Gastrocnemius medialis (tissue), 4 donors: ENCODE measurements around the gene HNRNPF. TPM values are rescaled to one million over a fixed set of nuclear protein-coding genes. Genes with fewer than 3 reads are reported as not detected.
A peak's percentile ranks its signal among the peaks of the same experiment; 100 is the strongest.
"Not testable (repeated sequence)": the region's sequence is repeated elsewhere in the genome, so short reads cannot be mapped to it uniquely, and the experiment has no call there.

ENCODE experiments used
- ATAC-seq, 2 donors: fragments of 150-250 bp; one replicate each; pipeline ENCODE4 v1.9.1; 2016
- DNase-seq, 2 donors: peaks; one replicate each; pipeline ENCODE4 v3.0.0-alpha.2; 2019
- H3K27ac ChIP-seq, 4 donors: fragments of 200-600 bp; sonication (generic); 1 replicate in 1 of 4; 2 replicates in 3 of 4; pipeline ENCODE4 v1.5.1; 2016 to 2018; ENCODE audit warnings: mild to moderate bottlenecking in 2 of 4, moderate library complexity in 1 of 4
- H3K27me3 ChIP-seq, 3 donors: fragments of 200-600 bp; sonication (generic) in 2 of 3; 1 replicate in 1 of 3; 2 replicates in 2 of 3; pipeline versions ENCODE4 v1.5.1 to v1.6.0; 2016 to 2019; ENCODE audit warnings: mild to moderate bottlenecking in 1 of 3, moderate library complexity in 1 of 3
- H3K36me3 ChIP-seq, 2 donors: fragments of 200-600 bp; sonication (generic) in 1 of 2; one replicate each; pipeline ENCODE4 v1.5.1; 2017 to 2018
- H3K4me1 ChIP-seq, 2 donors: fragments of 200-600 bp; sonication (generic) in 1 of 2; one replicate each; pipeline ENCODE4 v1.5.1; 2016 to 2017; ENCODE audit warnings: mild to moderate bottlenecking in 2 of 2
- H3K4me3 ChIP-seq, 4 donors: fragments of 200-600 bp; sonication (generic) in 3 of 4; 1 replicate in 1 of 4; 2 replicates in 3 of 4; pipeline ENCODE4 v1.5.1; 2016 to 2019; ENCODE audit warnings: mild to moderate bottlenecking in 2 of 4
- H3K9me3 ChIP-seq, 3 donors: fragments of 200-600 bp; sonication (generic) in 2 of 3; 1 replicate in 1 of 3; 2 replicates in 2 of 3; pipeline ENCODE4 v1.5.1; 2016 to 2019
- POLR2A ChIP-seq, 2 donors: fragments of 450-650 bp; IDR thresholded peaks; one replicate each; pipeline ENCODE4 v1.6.1; 2017; ENCODE audit warnings: antibody characterized with exemption in 2 of 2, mild to moderate bottlenecking in 2 of 2, moderate library complexity in 2 of 2
- in situ Hi-C, 4 donors: fragments of 200-750 bp; cut with MboI; loops; one replicate each; pipeline versions ENCODE4 v1.15.0 to v1.8.0; 2017; ENCODE audit warnings: low sequenced_read_pairs in 4 of 4
- intact Hi-C: fragments of 100-400 bp; cut with DNase I; formaldehyde crosslinking; loops from one replicate; pipeline ENCODE4 v1.15.1; 2023; ENCODE audit warnings: low total_unique reads
- total RNA-seq, 4 donors: library from RNA; depleted of rRNA; stranded (reverse); fragments of >200 nt; gene quantifications; one replicate each; pipeline versions ENCODE4 v1.1.0 to v1.2.3, GENCODE V29; 2016
- TF ChIP-seq, protein P1 (sequence below), 5 experiments: fragments of 450-650 bp in 3 of 5; fragments of 200-600 bp in 2 of 5; sonication (generic) in 2 of 5; IDR thresholded peaks in 4 of 5; conservative IDR thresholded peaks in 1 of 5; 1 replicate in 4 of 5; 2 replicates in 1 of 5; pipeline ENCODE4 v1.5.1; 2016 to 2019; ENCODE audit warnings: antibody characterized with exemption in 5 of 5, mild to moderate bottlenecking in 3 of 5, moderate library complexity in 3 of 5

The HNRNPF gene
- total RNA-seq, 4 donors from 2014 or later, result 69.2 to 111 (median 90.6) TPM

DNA sequence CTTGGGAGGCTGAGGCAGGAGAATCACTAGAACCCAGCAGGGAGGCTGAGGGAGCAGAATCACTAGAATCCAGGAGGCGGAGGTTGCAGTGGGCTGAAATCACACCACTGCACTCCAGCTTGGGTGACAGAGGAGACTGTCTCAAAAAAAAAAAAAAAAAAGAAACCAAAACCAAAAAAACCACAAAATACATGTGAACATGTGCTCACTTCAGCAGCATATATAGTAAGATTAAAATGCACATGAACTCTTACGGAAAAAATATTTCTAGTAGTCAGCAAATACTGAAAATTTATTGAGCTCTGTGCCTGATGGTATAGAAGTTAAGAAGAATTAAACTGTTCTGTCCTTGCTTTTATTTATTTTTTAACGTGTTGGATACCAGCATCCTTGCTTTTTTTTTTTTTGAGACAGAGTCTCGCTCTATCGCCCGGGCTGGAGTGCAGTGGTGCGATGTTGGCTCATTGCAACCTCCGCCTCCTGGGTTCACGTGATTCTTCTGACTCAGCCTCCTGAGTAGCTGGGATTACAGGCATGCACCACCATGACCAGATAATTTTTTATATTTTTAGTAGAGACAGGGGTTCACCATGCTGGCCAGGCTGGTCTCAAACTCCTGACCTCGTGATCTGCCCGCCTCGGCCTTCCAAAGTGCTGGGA, 18.3 kb upstream of the HNRNPF start:
- TF ChIP-seq, protein P1, sequence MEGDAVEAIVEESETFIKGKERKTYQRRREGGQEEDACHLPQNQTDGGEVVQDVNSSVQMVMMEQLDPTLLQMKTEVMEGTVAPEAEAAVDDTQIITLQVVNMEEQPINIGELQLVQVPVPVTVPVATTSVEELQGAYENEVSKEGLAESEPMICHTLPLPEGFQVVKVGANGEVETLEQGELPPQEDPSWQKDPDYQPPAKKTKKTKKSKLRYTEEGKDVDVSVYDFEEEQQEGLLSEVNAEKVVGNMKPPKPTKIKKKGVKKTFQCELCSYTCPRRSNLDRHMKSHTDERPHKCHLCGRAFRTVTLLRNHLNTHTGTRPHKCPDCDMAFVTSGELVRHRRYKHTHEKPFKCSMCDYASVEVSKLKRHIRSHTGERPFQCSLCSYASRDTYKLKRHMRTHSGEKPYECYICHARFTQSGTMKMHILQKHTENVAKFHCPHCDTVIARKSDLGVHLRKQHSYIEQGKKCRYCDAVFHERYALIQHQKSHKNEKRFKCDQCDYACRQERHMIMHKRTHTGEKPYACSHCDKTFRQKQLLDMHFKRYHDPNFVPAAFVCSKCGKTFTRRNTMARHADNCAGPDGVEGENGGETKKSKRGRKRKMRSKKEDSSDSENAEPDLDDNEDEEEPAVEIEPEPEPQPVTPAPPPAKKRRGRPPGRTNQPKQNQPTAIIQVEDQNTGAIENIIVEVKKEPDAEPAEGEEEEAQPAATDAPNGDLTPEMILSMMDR (IDR thresholded peaks at IDR 0.05 in 4 of 5, conservative IDR thresholded peaks at IDR 0.05 in 1 of 5), result no peak
- no peak for TF ChIP-seq POLR2A (IDR thresholded peaks at IDR 0.05)
- Histone ChIP-seq H3K27me3 (no peaks in the 10 kb centered on the region), H3K27ac (no peak overlapping the region), H3K4me3 (no peak overlapping the region), H3K36me3 (no peaks in the 10 kb centered on the region), H3K9me3 (no peaks in the 10 kb centered on the region), H3K4me1 (no peaks in the 10 kb centered on the region)
- DNase-seq (no peak), ATAC-seq (no peak)
- in situ Hi-C loops (no loop called here), intact Hi-C loops (no loop called here)

DNA sequence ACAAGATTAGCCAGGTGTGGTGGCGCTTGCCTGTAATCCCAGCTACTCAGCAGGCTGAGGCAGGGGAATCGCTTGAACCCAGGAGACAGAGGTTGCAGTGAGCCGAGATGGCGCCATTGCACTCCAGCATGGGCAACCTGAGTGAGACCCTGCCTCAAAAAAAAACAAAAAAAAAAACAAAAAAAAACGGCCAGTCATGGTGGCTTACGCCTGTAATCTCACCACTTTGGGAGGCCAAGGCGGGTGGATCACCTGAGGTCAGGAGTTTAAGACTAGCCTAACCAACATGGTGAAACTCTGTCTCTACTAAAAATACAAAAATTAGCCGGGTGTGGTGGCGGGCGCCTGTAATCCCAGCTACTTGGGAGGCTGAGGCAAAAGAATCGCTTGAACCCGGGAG, 17.5 kb upstream of the HNRNPF start:
- H3K4me1 ChIP-seq, in situ Hi-C loops, H3K36me3 ChIP-seq, H3K27me3 ChIP-seq, DNase-seq, H3K4me3 ChIP-seq, H3K27ac ChIP-seq, ATAC-seq, H3K9me3 ChIP-seq, intact Hi-C loops: not testable (repeated sequence)

DNA sequence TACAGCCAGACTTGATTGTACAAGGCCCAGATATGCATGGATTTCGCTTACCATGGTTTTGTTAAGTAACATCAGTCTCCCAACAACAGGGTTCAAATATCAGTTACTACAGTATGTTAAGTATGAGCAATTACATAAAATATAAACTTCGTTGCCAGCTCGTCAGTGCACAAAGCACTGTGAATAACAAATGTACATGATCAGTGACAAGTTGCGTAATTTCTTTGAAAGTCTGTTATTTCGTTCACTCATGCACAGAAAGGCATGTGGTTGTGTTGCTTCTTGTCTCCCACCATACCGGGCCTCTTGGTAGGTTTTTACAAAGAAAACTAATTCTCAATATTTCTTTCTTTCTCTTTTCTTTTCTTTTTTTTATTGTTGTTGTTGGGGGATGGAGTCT, 15.4 kb upstream of the HNRNPF start:
- Histone ChIP-seq H3K4me1 (peaks cover 0 to 11% of the 10 kb centered on the region in 2 donors), H3K27me3 (no peaks in the 10 kb centered on the region), H3K4me3 (no peak overlapping the region), H3K36me3 (no peaks in the 10 kb centered on the region), H3K9me3 (no peaks in the 10 kb centered on the region), H3K27ac (no peak overlapping the region)
- TF ChIP-seq, protein P1 (IDR thresholded peaks at IDR 0.05 in 4 of 5, conservative IDR thresholded peaks at IDR 0.05 in 1 of 5), result no peak
- no peak for TF ChIP-seq POLR2A (IDR thresholded peaks at IDR 0.05)
- intact Hi-C loops (no loop called here), in situ Hi-C loops (loop anchor here in 2 of 4 donors (25.0 kb wide), 1 partner anchor 1563 kb away; the partner anchor contains the start of gene DEPP1 (in 2 of the 2))
- DNase-seq (no peak), ATAC-seq (no peak)

DNA sequence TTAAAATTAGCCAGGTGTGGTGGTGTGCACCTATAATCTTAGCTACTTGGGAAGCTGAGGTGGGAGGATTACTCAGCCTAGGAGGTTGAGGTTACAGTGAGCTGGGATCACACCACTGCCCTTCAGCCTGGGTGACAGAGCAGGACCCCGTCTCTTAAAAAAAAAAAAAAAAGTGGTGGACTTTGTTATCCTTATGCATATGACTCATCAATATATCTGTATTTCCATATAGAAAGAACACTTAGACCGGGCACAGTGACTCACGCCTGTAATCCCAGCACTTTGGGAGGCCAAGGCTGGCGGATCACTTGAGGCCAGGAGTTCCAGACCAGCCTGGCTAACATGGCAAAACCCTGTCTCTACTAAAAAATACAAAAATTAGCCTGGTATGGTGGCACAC, 13.0 kb upstream of the HNRNPF start:
- H3K27me3 ChIP-seq, H3K4me3 ChIP-seq, H3K36me3 ChIP-seq, DNase-seq, ATAC-seq, H3K9me3 ChIP-seq: not testable (repeated sequence)
- intact Hi-C loops (loop anchor here (1.0 kb wide), 1 partner anchor 15 kb away; the partner anchor contains the start of gene ZNF487), in situ Hi-C loops (loop anchor here in 2 of 4 donors (25.0 kb wide), 1 partner anchor 1565 kb away; the partner anchor contains the start of gene DEPP1 (in 2 of the 2))
- Histone ChIP-seq H3K4me1 (peaks cover 0 to 11% of the 10 kb centered on the region in 2 donors), H3K27ac (peak overlapping the region; percentile 92 to 100 (median 96))

DNA sequence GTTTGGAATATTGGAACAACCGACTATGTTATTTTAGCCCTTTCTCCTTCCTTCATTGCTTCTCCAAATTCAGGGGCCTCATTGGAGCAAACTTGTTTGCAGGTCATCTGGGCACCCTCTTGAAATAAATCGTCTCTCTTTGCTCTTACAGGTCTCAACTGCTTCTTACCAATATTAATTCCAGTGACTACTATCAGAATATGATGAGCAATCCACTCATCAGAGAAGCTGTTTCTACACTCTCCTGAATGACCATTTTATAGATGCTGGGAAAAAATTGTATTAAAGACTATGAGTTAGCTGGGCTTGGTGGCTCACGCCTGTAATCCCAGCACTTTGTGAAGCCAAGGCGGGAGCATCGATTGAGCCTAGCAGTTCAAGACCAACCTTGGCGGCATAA, 12.5 kb upstream of the HNRNPF start:
- TF ChIP-seq POLR2A (IDR thresholded peaks at IDR 0.05), result no peak
- TF ChIP-seq, protein P1 (IDR thresholded peaks at IDR 0.05 in 4 of 5, conservative IDR thresholded peaks at IDR 0.05 in 1 of 5), result no peak
- no peaks in the 10 kb centered on the region for H3K9me3 ChIP-seq
- peak overlapping the region; percentile 92 to 100 (median 96) for H3K27ac ChIP-seq
- peak overlapping the region in 2 of 4 donors; percentile 60 to 71 for H3K4me3 ChIP-seq
- H3K4me1 ChIP-seq, result peaks cover 0 to 11% of the 10 kb centered on the region in 2 donors
- DNase-seq, result no peak
- ATAC-seq, result no peak
- H3K36me3 ChIP-seq, result no peaks in the 10 kb centered on the region
- no peaks in the 10 kb centered on the region for H3K27me3 ChIP-seq
- intact Hi-C loops (loop anchor here (1.0 kb wide), 1 partner anchor 16 kb away; the partner anchor contains the start of gene ZNF487), in situ Hi-C loops (loop anchor here in 2 of 4 donors (25.0 kb wide), 1 partner anchor 1566 kb away; the partner anchor contains the start of gene DEPP1 (in 2 of the 2))
